GM19328 (cell line): Measurements from ENCODE around the gene C2orf92.

Experiments
- ATAC-seq: cut with Tn5 transposase; IDR thresholded peaks from one replicate; pipeline ENCODE4 v1.9.1; 2021; ENCODE audit warnings: mild to moderate bottlenecking, moderate library complexity; ENCODE audit not compliant: unreplicated experiment

C2orf92 gene

GRCh38 chr2:97712693-97713295, 43.3 kb downstream of the C2orf92 start:
- ATAC-seq, result no peak

DNA sequence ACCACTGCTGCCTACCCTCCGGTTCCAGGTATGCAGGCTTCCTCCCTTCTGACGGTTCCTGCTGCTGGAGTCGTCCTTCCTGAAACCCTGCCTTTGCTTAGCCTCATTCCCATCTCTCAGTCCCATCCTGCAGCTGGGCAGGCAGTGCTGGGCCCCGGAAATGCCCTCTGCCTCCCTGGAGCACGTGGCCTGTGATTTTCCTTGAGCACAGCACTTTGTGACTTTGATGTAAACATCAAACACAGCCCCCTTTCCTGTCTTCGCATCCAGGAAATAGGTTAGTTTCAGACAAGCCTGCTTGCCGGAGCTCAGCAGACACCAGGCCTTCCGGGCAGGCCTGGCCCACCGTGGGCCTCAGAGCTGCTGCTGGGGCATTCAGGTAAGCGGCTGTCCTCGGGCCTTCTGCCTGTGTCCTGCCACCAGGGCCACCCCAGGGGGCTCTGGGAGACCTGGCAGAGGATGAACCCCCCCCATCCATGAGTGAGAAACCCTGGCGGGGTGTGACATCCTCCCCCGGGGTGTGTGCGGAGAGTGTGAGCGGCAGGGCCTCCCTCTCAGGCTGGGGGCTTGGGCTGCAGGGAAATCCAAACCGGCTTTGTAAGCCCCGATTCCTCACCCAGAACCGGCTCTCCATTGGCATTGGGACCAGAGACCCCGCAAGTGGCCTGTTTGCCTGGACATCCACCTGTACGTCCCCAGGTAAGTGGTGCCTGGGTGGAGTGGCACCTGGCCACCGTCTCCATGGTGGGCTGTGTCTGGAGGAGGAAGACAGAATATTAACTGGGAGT, 44.0 kb downstream of the C2orf92 start, which contains the start of gene ZAP70:
Gene ZAP70 (plus strand): TSS at position 281 of the 788 bp plus-strand sequence. CDS start 10,461 bp downstream, outside the sequence.
- ATAC-seq, result no peak

GRCh38 chr2:97714084-97714949, 44.8 kb downstream of the C2orf92 start:
- no peak for ATAC-seq

GRCh38 chr2:97714950-97715652, 45.6 kb downstream of the C2orf92 start:
- ATAC-seq, result no peak

DNA sequence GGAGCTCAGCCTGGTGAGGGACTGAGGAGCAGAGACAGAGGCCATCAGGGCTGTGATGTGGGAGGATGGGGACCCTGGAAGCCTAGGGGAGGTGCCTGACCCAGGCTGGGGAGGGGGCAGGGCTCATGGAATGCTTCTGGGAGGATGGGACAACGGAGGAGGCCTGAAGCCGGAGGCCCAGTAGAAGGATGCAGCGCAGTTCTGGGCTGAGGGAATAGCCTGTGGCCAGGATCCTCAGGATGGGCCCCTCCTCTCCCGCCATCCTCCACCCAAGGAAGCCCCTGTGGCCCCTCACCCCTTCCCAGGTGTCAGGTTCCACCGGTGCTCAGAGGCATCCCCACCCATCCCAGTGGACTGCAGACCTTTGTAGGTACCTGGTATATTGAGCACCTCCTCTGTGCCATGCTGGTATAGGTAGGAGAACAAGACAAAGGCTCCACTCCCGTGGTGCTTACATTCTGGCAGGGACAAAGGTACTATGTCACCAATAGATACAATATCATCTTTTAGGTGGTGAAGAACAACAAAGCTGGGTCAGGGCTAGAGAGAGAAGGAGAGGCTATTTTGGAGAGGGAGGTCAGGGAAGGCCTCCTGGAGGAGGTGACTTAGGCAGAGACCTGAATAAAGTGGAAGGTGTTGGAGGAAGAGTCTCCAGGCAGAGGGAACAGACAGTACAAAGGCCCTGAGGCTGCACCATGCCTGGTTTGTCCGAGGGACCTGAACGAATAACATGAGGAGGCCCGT, 46.6 kb downstream of the C2orf92 start:
- ATAC-seq, result no peak

GRCh38 chr2:97716695-97717612, 47.4 kb downstream of the C2orf92 start:
- no peak for ATAC-seq

DNA sequence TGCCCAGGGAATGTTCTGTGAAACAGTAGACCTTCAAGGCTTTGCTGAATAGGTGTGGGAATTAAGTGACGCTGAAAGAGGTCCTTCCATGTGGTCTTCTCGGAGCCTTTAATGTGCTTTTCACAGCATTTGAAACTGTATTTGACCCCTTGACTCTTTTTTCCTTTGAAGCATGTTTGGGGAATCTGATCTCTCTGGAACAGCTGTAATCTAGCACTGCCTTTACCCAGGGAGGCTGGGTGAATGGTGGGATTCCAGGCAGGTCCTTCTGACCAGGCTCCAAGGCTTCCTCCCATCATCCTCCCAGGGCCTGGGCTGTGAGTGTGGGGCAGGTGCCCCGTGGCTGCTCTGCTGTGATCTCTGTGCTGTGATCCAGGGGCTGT, 48.1 kb downstream of the C2orf92 start:
- no peak for ATAC-seq

DNA sequence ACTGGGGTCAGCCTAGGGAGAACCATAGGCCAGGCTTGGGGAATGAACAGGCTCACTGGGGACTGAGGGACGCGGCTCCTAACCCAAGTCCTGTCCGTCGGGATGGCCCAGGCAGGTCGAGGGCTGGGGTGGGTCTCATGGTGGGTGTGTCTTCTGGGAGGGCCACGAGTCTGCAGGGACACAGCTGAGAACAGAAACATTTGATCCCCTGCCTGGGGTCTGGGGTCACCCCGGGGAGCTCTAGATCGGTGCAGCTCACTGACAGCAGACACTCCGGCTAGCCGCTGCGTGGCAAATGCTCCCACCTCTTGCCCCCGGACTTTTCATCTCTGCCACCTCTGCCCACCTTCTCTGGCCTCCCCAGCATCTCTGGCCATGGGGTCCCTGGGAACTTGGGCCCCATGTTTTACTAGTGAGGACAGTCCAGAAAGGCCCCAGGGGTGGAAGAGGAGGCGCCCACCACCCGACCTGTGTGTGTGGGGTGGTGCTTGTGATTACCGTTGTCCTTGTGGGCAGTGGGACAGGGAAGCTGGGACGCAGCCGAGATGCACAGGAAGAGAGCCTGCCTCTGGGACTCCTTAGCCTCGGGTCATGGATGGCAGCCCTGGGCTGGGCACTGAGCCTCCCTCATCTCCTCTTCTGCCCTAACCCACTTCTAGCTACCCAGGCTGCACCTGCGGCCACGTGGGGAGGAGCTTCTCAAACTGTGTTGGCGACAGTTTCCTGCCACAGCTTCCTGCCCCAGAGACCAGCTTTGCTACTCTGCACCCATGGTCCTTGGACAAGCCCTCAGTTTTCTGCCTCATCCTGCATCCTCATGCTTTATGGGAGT, 48.8 kb downstream of the C2orf92 start:
- peak; percentile 62 for ATAC-seq

DNA sequence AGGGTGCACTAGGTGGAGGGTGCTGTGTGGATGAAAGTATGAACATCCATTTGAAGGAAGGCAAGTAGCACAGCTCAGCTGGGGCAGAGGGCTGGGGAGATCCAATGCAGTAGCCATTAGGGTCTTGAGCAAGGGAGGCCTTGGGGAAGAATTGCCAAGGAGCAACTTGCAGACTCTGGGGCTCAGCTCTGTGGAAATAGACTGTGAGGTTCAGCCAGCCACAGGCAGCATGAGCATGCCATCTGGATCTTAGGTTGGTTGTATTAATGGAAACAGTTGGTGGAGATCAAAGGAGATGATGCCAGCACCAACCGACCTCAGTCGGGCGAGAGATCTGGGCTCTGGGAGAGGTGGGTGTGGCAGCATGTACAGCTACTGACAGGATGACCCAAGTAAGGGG, 49.4 kb downstream of the C2orf92 start:
- ATAC-seq, result no peak

DNA sequence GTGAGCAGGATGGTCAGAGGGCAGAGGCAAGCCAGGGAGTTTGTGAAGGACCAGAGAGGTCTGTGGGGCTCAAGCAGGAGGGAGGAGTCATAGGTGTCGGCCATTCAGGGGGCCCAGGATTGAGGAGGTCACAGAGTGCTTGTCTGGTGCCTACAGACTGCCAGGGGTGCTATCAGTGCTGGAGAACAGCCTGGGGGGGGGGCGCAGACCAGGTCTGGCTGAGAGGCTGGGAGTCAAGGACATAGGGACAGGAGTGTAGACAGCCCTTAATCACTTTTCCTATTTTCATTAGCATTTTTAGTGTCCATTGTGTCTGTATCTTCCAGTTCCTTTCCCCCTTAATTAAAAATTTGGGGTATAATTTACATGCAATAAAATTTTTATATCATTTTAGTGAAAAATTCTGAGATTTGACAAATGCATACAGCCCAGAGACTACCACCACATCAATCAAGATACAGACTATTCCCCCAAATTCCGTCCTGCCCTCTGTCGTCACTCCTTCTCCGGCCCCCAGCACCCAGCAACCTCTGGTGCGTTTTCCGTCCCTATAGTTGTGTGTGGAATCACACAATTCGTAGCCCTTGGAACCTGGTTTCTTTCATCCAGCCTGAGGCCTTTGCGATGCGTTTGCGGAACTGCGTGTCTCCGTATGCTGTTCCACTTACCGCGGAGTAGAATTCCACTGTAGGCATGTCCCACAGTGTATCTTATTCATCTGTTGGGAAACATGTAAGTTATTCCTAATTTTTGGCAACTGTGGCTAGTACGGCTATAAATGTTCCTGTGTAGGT, 50.0 kb downstream of the C2orf92 start:
- no peak for ATAC-seq

DNA sequence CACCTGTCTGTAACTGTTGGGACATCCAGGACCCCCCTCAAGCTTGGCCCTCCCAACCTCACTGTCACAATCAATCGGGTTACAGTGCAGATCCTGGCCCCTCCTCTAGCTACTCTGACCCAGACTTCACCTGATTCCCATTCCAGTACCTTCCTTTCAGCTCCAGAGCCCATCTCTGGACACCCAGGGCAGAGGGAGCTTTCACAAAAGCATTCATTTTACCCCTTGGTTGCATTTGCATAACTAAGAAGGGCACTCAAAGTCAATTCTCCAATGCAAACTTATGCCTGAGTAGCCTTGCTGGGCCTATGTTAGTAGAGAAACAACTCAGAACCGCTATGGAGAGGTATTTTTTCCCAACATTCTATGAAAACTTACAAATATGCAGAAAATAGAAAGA, 51.2 kb downstream of the C2orf92 start:
- no peak for ATAC-seq

GRCh38 chr2:97722227-97722626, 52.7 kb downstream of the C2orf92 start:
- no peak for ATAC-seq

DNA sequence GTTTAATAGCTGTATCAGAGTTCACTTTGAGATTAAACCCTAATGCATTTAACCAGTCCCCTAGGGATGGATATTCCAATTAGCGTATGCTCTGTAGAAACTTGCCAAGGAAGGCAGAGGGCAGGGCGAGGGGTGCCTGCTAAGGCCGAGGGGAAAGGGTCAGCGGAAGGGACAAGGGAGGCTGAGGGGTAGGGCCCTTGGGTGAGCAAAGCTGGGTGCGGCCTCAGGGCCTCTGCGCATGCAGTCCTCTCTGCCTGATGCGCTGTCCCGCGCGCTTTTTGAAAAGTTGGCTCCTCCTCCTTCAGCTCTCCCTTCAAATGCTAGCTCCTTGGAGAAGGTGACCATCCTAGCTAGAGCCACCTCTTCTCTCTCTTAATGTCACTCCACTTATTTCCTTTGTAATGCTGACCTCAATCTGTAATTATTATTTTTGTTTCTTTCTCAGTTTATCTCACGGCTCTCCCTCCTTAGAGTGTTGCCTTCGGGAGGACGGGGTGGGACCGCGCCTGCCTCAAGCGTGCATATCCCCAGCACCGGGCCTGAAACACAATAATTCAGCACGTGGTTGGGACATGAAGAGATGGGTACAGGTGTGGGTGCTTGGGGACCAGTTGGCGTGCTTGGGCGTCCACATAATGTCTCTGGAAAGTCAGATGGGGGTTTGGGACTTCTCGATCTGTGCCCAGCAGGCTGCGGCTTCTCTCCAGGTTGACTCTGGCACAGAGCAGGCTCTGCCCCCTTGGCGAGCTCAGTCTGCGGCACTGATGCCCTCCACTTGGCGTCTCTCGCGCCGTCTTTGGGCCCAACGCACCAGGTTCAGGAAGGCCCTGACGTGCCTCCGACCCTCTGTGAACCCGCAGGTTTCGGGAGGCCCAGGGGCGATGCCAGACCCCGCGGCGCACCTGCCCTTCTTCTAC, 53.9 kb downstream of the C2orf92 start:
- no peak for ATAC-seq

DNA sequence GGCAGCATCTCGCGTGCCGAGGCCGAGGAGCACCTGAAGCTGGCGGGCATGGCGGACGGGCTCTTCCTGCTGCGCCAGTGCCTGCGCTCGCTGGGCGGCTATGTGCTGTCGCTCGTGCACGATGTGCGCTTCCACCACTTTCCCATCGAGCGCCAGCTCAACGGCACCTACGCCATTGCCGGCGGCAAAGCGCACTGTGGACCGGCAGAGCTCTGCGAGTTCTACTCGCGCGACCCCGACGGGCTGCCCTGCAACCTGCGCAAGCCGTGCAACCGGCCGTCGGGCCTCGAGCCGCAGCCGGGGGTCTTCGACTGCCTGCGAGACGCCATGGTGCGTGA, 54.5 kb downstream of the C2orf92 start:
- ATAC-seq, result no peak

- ATAC-seq, result no peak
Observed at GRCh38 chr2:97724501-97724900, 55.0 kb downstream of the C2orf92 start.

DNA sequence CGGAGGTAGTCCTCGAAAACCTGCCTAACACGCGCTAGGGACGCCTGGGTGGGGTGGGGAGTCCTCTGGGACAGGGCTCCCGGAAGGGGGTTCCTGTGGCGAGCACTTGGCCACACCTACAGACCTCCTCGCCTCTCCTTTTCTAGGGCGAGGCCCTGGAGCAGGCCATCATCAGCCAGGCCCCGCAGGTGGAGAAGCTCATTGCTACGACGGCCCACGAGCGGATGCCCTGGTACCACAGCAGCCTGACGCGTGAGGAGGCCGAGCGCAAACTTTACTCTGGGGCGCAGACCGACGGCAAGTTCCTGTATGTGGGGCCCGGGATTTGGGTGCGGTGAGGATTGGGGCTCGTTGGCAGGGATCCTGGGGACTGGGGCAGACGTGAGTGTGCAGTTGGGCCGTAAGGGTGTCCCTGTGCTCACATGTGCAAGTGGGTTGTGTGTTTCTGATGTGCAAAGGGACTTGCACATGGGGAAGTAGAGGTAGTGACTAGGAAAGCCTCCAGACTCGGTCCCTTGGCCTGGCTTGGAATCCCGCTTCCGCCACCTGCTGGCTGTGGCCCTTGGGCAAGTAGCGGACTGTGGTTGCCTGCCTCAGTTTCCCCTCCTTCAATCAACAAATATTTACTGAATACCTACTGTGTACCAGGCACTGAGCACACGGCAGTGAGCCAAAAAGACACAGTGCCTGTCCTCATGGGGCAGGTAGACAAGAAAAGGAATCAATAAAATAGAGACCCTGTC, 55.6 kb downstream of the C2orf92 start:
- ATAC-seq, result no peak
